DOHH2 (cell line): ENCODE results near the gene PGS1.
A peak's percentile ranks its signal among the peaks of the same experiment; 100 is the strongest.

Experiments
- H3F3A ChIP-seq: fragments of 200-600 bp; sonication (generic), shearing (Covaris generic); 2 replicates; pipeline ENCODE4 v1.6.0; 2016; ENCODE audit warnings: antibody characterized with exemption, mild to moderate bottlenecking; ENCODE audit not compliant: control insufficient read depth, insufficient read depth
- H3K27ac ChIP-seq: fragments of 200-600 bp; sonication (generic); 2 replicates; pipeline ENCODE4 v1.5.1; 2014; ENCODE audit warnings: low read depth, mild to moderate bottlenecking, low read length, moderate library complexity
- H3K27me3 ChIP-seq: fragments of 200-600 bp; sonication (generic); 2 replicates; pipeline ENCODE4 v1.6.1; 2014; ENCODE audit warnings: mild to moderate bottlenecking, low read length, mixed read lengths; ENCODE audit not compliant: control insufficient read depth
- H3K36me3 ChIP-seq: fragments of 200-600 bp; sonication (generic); 2 replicates; pipeline ENCODE4 v1.6.1; 2014; ENCODE audit warnings: mild to moderate bottlenecking, low read length, moderate library complexity, mixed read lengths; ENCODE audit not compliant: control insufficient read depth
- H3K4me1 ChIP-seq: fragments of 200-600 bp; sonication (generic); 2 replicates; pipeline ENCODE4 v1.6.1; 2014; ENCODE audit warnings: mild to moderate bottlenecking, low read length, mixed read lengths; ENCODE audit not compliant: control insufficient read depth
- H3K4me2 ChIP-seq: fragments of 200-600 bp; sonication (generic); 2 replicates; pipeline ENCODE4 v1.6.0; 2014; ENCODE audit warnings: mild to moderate bottlenecking, low read length, moderate library complexity
- H3K4me3 ChIP-seq: fragments of 200-600 bp; sonication (generic); 2 replicates; pipeline ENCODE4 v1.5.1; 2014; ENCODE audit warnings: mild to moderate bottlenecking, low read length, mixed read lengths
- H3K79me2 ChIP-seq: fragments of 200-600 bp; sonication (generic); 2 replicates; pipeline ENCODE4 v1.6.1; 2014; ENCODE audit warnings: mild to moderate bottlenecking, low read length, mixed read lengths; ENCODE audit not compliant: control insufficient read depth
- H3K9me2 ChIP-seq: fragments of 200-600 bp; sonication (generic); replicated peaks from 2 replicates; pipeline ENCODE4 v1.6.1; 2014; ENCODE audit warnings: mild to moderate bottlenecking, low read length, mixed read lengths; ENCODE audit not compliant: control insufficient read depth
- H3K9me3 ChIP-seq: fragments of 200-600 bp; sonication (generic); 2 replicates; pipeline ENCODE4 v1.6.1; 2014; ENCODE audit warnings: antibody characterized with exemption, low read length, mixed read lengths; ENCODE audit not compliant: control insufficient read depth, insufficient read depth
- H4K20me1 ChIP-seq: fragments of 200-600 bp; sonication (generic); 2 replicates; pipeline ENCODE4 v1.6.0; 2014; ENCODE audit warnings: low read depth, mild to moderate bottlenecking, antibody characterized with exemption, low read length, moderate library complexity; ENCODE audit not compliant: control insufficient read depth, insufficient read depth
- CTCF ChIP-seq: fragments of 200-600 bp; sonication (generic); IDR thresholded peaks from one replicate; pipeline ENCODE4 v1.5.1; 2014; ENCODE audit warnings: antibody characterized with exemption, mild to moderate bottlenecking, low read depth, low read length; ENCODE audit not compliant: poor library complexity, severe bottlenecking
- EZH2phosphoT487 ChIP-seq: fragments of 200-600 bp; sonication (generic); IDR thresholded peaks from 2 replicates; pipeline ENCODE4 v1.6.1; 2017; ENCODE audit warnings: borderline replicate concordance, mild to moderate bottlenecking, antibody characterized with exemption, low read length, moderate library complexity, mixed read lengths

Gene PGS1

GRCh38 chr17:78332991-78333390 is 45.5 kb upstream of the PGS1 start:
- Histone ChIP-seq H4K20me1 (no peaks in the 10 kb centered on the region), H3K4me3 (no peak overlapping the region), H3K27ac (no peak overlapping the region), H3K9me3 (no peaks in the 10 kb centered on the region), H3K27me3 (peaks cover 23% of the 10 kb centered on the region), H3K36me3 (no peaks in the 10 kb centered on the region), H3K9me2 (no peaks in the 10 kb centered on the region), H3K79me2 (no peaks in the 10 kb centered on the region), H3F3A (peaks cover 4% of the 10 kb centered on the region), H3K4me2 (peak overlapping the region; percentile 22; the same call in 1 of the 2 replicates), H3K4me1 (peaks cover 38% of the 10 kb centered on the region)
- no peak for TF ChIP-seq CTCF
- no peak for TF ChIP-seq EZH2phosphoT487

- Histone ChIP-seq H3K4me1 (peaks cover 60% of the 10 kb centered on the region), H3K9me3 (no peaks in the 10 kb centered on the region), H3K4me3 (no peak overlapping the region), H3K79me2 (no peaks in the 10 kb centered on the region), H3K27ac (no peak overlapping the region), H4K20me1 (no peaks in the 10 kb centered on the region), H3K9me2 (no peaks in the 10 kb centered on the region), H3K36me3 (no peaks in the 10 kb centered on the region), H3K4me2 (no peak overlapping the region), H3F3A (peaks cover 20% of the 10 kb centered on the region), H3K27me3 (peaks cover 12% of the 10 kb centered on the region)
- TF ChIP-seq CTCF (no peak), EZH2phosphoT487 (no peak)
Observed at GRCh38 chr17:78335209-78335608, 43.2 kb upstream of the PGS1 start.

- peaks cover 16% of the 10 kb centered on the region for H3K27me3 ChIP-seq
- H3K9me2 ChIP-seq: no peaks in the 10 kb centered on the region
- H3K27ac ChIP-seq: peak overlapping the region; percentile 88
- no peaks in the 10 kb centered on the region for H3K9me3 ChIP-seq
- TF ChIP-seq CTCF (no peak), EZH2phosphoT487 (no peak)
- H3F3A ChIP-seq: peaks cover 25% of the 10 kb centered on the region
- no peaks in the 10 kb centered on the region for H3K36me3 ChIP-seq
- peak overlapping the region; percentile 71 for H3K4me3 ChIP-seq
- H3K4me1 ChIP-seq: peaks cover 79% of the 10 kb centered on the region
- no peaks in the 10 kb centered on the region for H4K20me1 ChIP-seq
- no peaks in the 10 kb centered on the region for H3K79me2 ChIP-seq
- H3K4me2 ChIP-seq: peak overlapping the region; percentile 83
Observed at GRCh38 chr17:78337244-78338109, 41.0 kb upstream of the PGS1 start.
